ENCODE data around the gene LHX3.

The LHX3 gene

DNA sequence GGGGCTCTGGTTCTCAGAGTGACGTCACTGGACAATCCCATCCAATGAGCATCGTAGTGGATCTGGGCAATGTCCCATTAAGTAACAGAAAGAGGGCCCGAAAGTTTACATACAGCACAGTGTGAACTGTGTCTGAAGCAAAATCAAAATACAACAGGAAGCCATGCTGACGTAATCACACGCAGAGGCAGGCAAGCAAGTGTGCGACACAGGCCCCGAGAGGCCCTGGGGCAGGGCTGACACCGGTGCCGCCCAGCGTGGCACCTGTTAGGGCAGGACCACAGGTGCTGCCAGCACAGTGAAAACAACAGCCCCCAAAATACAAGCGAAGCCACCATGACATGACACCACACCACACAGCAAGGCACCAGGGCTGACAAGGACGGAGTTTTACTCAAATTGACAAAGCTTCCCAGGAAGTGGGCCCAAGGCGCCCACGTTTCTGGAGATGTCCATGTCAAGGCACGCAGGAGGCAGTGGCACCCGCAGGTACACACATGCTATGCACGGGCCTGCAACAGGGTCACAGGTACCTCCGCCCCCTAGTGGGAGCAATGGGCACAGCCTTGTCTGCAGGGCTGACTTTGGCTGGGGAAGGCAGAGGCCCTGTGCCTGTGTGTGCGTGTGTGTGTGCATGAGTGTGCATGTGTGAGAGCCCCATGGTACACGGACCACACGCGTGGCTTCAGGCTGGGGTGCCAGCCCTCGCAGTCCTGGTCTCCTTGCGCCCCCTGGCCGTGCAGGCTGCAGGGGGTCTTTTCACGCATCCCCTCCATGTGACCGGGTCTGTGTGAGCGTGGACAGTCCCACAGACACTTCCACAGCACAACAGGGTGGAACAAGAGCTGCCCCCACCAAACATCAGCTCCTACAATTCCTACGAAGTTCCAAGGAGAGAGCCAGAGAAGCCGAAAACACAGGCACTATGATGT is 21.1 kb upstream of the LHX3 start:
- DNase-seq (ENCODE audit: insufficient read length, low spot score), result peak; percentile 75
- no peak for TF ChIP-seq POLR2A (IDR thresholded peaks at IDR 0.05; ENCODE audit: low read depth, low read length)
- no peak for FAIRE-seq

DNA sequence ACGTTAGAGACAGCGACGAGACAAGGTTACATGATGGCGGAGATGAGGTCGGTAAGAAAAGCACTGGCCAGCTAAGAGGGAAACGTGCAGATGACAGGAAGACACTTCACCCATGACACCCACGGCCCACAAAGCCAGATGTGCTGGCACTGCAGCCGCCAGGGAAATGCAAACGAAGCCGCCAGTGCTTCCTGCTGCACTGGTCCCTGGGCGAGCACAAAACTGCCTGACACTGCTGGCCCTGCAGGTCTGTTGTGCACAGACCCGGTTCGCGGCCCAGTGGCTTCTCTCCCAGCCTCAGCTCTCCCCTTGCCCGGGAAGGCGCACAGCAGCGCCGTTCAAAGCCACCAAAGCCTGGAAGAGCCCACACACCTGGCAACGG is 20.4 kb upstream of the LHX3 start:
- FAIRE-seq, result no peak
- no peak for TF ChIP-seq POLR2A (IDR thresholded peaks at IDR 0.05; ENCODE audit: low read depth, low read length)
- DNase-seq (ENCODE audit: insufficient read length, low spot score), result no peak

DNA sequence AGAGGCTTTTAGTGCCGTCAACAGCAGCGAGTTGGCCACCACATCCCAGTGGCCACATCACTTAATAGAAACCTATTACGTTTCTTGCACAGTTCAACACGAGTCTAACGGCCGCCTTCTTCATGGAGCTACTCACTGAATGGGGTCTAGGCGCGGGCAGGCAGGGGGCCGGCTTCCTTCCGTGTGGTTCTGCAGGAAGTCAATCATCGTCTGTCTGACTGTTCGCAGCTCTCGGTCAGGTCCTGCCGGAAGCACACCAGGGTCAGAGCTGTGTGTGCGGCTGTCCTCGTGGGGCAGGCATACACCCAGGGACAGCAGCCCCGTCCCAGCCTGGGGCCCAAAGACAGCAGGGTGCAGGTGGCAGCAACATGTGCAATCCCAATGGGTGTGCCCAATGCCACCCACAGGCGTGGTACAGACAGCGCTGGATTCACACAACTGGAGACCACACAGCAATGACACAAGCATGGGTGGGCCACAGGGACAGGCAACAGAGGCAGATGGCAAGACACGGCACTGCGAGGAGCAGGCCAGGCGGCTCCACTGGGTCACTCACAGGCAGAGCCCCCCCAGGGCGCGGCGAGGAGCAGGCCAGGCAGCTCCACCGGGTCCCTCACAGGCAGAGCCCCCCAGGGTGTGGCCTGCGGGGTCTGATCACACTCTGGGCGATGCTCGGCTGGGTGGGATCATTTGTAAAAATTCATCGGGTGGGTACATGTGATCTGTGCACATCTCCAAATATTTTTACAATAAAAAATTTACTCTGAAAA is 19.1 kb upstream of the LHX3 start:
- no peak for TF ChIP-seq POLR2A (IDR thresholded peaks at IDR 0.05; ENCODE audit: low read depth, low read length)
- FAIRE-seq, result no peak

DNA sequence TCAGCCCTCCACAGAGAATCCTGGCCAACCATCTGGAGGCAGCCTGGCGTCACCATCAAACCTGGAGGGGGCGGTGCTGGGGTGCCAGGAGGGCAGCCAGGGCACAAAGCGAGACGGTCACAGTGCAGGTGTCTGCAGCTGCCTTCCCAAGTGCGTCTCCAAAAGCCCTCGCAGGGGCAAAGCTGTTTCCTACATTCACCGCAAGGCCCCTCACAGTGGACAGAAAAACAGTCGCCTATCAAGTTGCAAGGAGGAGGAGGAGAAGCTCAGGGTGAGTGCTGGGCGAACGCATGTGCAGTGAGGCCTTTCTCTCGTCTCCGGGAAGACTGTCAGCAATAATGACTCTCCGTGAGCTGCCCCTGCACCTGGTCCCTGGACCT is 18.0 kb upstream of the LHX3 start:
- no peak for TF ChIP-seq POLR2A (IDR thresholded peaks at IDR 0.05; ENCODE audit: low read depth, low read length)
- FAIRE-seq (no peak), DNase-seq (ENCODE audit: insufficient read length, low spot score) (no peak)

More for the DNA sequence above, 19.1 kb upstream of the LHX3 start:
- DNase-seq (ENCODE audit: insufficient read length, low spot score), result no peak

DNA sequence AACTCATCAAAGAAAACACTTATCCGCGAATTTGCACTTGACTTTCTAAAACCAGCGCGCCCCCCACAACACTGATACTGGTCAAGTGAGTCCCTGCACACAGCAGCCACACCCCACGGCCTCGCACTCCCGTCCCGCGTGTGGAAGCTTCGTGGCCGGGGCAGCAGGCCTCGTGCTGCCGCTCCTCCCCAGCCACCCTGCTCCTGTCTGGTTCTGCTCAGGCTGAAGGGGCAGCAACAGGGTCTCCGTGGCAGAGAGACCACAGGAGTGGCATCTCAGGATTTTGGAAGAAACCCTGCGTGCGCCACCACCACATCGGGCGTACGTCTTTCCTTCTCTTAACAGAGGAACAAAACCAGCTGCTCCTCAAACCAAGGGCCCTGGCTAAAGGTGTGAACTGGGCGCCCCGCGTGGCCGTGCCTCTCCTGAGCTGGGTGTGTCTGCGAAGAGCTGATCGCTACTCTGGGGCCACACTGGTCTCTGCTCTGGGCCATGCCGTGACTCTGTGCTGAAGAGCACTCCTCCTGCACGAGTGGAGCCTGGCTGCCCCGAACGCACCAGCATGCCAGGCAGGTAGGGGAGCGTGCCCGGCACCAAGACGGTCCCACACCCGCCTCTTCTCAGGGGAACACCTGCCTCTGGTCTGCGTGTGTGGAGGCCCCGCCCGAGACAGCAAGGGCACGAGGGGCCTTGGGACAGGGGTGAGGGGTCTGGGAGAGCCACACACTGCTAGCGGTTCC is 17.4 kb upstream of the LHX3 start:
- no peak for TF ChIP-seq POLR2A (IDR thresholded peaks at IDR 0.05; ENCODE audit: low read depth, low read length)
- no peak for DNase-seq (ENCODE audit: insufficient read length, low spot score)
- no peak for FAIRE-seq

DNA sequence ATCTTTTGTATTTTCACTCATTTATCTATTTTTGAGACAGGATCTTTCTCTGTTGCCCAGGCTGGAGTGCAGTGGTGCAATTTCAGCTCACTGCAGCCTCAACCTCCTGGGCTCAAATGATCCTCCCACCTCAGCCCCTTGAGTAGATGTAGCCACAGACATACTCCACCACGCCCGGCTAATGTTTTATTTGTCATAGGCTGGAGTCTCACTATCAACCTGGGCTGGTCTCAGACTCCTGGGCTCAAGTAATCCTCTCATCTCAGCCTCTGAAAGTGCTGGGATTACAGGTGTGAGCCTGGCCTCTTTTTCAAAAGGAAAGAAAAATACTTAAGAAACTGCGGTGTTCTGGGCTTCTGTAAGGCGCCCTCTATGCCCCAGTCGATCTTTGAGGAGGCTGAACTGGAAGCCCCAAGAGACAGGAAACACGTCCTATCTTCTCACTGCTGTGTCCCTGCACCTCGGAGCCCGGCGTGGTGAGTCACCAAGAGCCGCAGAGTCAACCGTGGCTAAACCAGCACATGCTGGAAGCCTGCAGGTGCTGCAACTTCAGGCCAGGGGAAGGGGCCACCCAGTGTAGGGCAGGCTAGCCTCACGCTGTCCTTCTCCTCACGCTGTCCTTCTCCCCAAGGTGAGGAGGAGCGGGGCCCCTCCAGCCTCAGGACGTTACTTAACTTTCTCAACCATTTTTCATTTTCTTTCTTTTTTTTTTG is 15.2 kb upstream of the LHX3 start:
- no peak for TF ChIP-seq POLR2A (IDR thresholded peaks at IDR 0.05; ENCODE audit: low read depth, low read length)
- DNase-seq (ENCODE audit: insufficient read length, low spot score), result peak; percentile 98
- peak; percentile 84 for FAIRE-seq

DNA sequence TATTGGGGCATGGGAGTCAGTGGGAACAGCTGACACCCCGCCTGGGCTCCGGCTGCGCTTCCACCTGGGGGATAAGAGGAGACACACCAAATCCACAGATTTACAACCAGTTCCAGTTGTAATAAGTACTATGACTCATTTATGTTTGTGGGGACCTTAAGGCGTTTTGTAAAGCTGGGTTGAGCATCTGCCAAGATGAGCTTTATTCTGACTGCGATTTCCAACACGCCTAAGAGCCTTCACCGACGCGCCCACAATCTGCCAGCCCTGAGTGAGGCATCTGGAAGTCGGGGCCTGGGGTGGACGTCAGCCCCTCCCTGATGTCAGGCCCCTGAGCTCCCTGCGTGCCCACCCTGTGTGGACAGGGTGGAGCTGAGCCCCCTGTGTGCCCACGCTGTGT is 14.3 kb upstream of the LHX3 start:
- FAIRE-seq, result peak; percentile 67
- DNase-seq (ENCODE audit: insufficient read length, low spot score), result no peak
- no peak for TF ChIP-seq POLR2A (IDR thresholded peaks at IDR 0.05; ENCODE audit: low read depth, low read length)

DNA sequence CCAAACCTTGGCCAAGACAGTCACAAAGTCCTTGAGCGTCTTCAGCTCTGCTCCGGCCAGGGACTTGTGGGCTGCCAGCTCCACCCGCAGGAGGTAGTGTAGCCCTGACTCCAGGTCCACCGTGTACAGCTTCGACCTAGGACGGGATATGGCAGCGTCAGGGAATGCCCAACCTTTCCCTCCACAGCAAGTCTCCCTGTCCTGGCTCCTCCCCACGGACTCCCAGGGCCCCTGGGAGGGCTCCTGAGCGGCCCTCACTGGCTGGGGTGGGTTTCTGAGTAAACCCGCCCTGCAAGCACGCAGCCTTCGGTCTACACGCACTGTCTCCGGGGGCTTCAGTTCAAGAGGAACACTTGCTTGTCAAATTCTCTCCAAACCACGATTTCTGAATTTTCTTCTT is 13.7 kb upstream of the LHX3 start:
- TF ChIP-seq POLR2A (IDR thresholded peaks at IDR 0.05; ENCODE audit: low read depth, low read length), result no peak
- FAIRE-seq, result no peak

DNA sequence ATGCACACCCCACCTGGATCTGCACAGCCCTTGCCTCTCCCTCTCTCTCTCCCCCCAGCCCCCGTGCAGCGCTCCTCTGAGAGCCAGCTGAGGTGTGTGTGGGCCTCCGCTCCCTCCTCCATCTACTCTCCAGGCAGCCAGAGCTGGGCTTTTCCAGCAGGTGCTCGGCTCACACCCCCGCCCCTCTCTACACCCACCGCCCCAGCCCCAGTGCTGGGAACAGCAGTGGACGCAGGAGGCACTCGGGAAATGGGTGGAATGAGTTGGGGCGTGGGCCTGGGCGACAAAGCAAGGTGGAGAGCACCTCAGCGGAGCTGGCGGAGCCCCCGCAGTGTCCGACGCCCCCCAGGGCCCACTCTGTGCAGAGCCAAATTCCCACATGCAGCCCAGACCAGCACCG is 13.3 kb upstream of the LHX3 start:
- DNase-seq (ENCODE audit: insufficient read length, low spot score) (no peak), FAIRE-seq (no peak)
- TF ChIP-seq POLR2A (IDR thresholded peaks at IDR 0.05; ENCODE audit: low read depth, low read length), result no peak

More for the DNA sequence above, 13.7 kb upstream of the LHX3 start:
- no peak for DNase-seq (ENCODE audit: insufficient read length, low spot score)

DNA sequence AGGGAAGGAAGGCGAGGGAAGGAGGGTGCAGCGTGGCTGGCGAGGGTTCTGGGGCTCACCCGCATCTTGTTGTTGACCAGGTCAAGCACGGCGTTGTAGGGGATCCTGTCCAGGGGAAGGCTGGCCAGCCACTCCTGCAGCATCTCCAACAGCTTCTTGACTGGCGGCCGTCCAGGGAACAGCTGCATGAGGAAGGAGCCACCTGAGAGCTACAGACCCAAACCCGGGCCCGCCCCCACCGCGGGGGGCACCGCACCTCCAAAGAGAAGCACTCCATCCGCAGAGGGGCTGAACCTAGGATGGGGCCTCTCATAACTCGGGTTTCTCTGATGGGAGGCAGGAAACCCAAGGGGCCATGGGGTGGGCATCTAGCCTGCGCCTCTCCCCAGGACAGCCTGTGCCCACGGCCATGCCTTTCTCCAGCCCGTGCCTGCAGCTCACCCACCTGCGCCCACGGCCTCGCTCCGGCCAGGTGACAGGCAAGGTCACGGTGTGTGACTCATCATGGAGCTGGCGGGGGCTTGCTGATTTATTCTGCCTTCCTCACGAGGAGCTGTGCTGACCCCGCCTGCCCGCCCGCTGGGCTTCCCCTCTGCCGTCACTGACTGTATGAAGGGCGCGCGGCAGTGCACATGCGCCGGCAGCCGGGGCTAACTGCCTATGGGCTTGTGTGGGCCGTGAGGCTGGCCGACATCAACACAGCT is 11.8 kb upstream of the LHX3 start:
- DNase-seq (ENCODE audit: insufficient read length, low spot score), result no peak
- TF ChIP-seq POLR2A (IDR thresholded peaks at IDR 0.05; ENCODE audit: low read depth, low read length), result no peak
- FAIRE-seq, result no peak

DNA sequence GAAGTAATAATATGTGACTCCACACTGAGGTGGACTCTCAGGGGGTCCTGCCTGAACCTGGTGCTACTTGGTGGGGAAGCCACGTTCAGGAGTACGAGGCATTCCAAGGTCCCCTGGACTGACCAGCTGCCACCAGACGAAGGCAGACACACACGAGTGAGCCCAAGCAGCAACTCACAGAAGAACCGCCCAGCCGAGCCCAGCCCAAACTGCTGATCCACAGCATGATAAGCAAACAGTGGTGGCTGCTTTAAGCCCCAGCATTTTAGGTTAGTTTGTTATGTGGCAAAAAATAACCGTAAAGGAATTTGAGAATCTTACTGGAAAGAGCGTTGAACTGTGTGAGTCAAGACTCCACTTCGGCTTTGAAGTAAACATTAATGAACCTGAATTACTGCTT is 8.8 kb upstream of the LHX3 start:
- no peak for TF ChIP-seq POLR2A (IDR thresholded peaks at IDR 0.05; ENCODE audit: low read depth, low read length)
- FAIRE-seq (no peak), DNase-seq (ENCODE audit: insufficient read length, low spot score) (no peak)

DNA sequence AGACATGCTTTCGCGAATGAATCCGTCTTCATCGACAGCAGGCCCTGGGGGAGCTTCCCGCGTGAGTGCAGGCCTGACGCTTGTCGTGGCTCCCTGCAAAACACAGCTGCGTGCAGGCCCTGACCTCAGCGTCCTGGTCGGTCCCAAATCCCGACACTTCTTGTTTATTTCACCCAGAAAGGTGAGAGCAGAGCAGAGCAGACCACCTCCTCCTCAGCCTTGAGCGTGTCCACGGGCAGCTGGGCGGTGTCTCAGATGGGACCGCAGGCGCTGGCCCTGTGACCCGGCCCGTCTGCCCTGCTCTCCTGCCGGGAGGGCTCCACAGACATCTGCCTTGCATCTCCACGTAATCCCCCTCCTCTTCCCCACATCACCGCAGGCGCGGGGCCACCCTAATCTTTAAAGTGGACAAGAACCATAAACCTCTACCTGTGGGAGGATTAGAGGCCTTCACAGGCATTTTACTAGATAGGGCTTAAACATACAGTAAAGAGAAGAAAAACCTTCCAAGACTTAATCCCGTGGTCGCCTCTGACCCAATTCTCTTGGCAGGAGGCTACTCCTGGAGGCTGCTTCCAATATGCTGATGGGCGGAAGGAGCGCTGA is 7.5 kb upstream of the LHX3 start:
- FAIRE-seq, result no peak
- TF ChIP-seq POLR2A (IDR thresholded peaks at IDR 0.05; ENCODE audit: low read depth, low read length), result no peak
- DNase-seq (ENCODE audit: insufficient read length, low spot score), result no peak

All from H54 (cell line).